H1 (cell line): Measurements from ENCODE around the gene ELP4. TPM values are rescaled to one million over a fixed set of nuclear protein-coding genes. Genes with fewer than 3 reads are reported as not detected.

Experiments
- CTCF ChIA-PET: fragments of 300-600 bp; sonication (Branson Sonifier 250); formaldehyde crosslinking; loops from one replicate; lab custom pipeline; 2021; ENCODE audit not compliant: partially characterized antibody; lab: Charles Lee
- POLR2A ChIA-PET: fragments of 300-600 bp; sonication (Branson Sonifier 250); formaldehyde crosslinking; loops from one replicate; lab custom pipeline; 2021; ENCODE audit warnings: inconsistent platforms; ENCODE audit not compliant: partially characterized antibody; lab: Charles Lee
- DNase-seq, 2 experiments: peaks; one replicate each; pipeline versions ENCODE4 v3.0.0 to v3.0.0-alpha.2; 2010 to 2022; ENCODE audit warnings: low spot score in 2 of 2, low read depth in 1 of 2, mixed read lengths in 1 of 2
- FAIRE-seq: peaks from 2 replicates; lab custom pipeline; 2011; peaks lifted over from hg19 to GRCh38; lab: Jason Lieb, UNC
- H2AFZ ChIP-seq: 2 replicates; pipeline ENCODE4 v1.8.1; 2012; ENCODE audit warnings: low read length, inconsistent platforms
- H2AK5ac ChIP-seq: 2 replicates; pipeline ENCODE4 v1.6.1; 2013; ENCODE audit warnings: low read depth, low read length
- H2BK120ac ChIP-seq: replicated peaks from 2 replicates; pipeline ENCODE3; 2013; ENCODE audit warnings: low read depth, low read length, inconsistent platforms
- H2BK12ac ChIP-seq: 2 replicates; pipeline ENCODE4 v1.6.1; 2013; ENCODE audit warnings: low read depth, low read length
- H2BK15ac ChIP-seq: 2 replicates; pipeline ENCODE4 v1.6.1; 2013; ENCODE audit warnings: low read length
- H2BK20ac ChIP-seq: 2 replicates; pipeline ENCODE4 v1.6.1; 2013; ENCODE audit warnings: low read length
- H2BK5ac ChIP-seq: 2 replicates; pipeline ENCODE4 v1.6.1; 2013; ENCODE audit warnings: low read depth, low read length
- H3K14ac ChIP-seq: 2 replicates; pipeline ENCODE4 v1.6.1; 2013; ENCODE audit warnings: inconsistent platforms; ENCODE audit not compliant: insufficient read length
- H3K18ac ChIP-seq: 2 replicates; pipeline ENCODE4 v1.6.1; 2013; ENCODE audit warnings: low read length; ENCODE audit errors: extremely low read depth
- H3K23ac ChIP-seq: 2 replicates; pipeline ENCODE4 v1.6.1; 2013; ENCODE audit warnings: inconsistent platforms; ENCODE audit not compliant: insufficient read length
- H3K23me2 ChIP-seq: 2 replicates; pipeline ENCODE4 v1.6.1; 2013; ENCODE audit warnings: low read depth, low read length
- H3K27ac ChIP-seq: 2 replicates; pipeline ENCODE4 v1.6.1; 2011; ENCODE audit warnings: low read depth, low read length, inconsistent platforms
- H3K27me3 ChIP-seq, 4 experiments: replicated peaks in 1 of 4; 1 replicate in 1 of 4; 2 replicates in 3 of 4; pipeline versions ENCODE4 v1.6.1 to v1.8.1; 2011 to 2013; ENCODE audit warnings: low read length in 3 of 4, mild to moderate bottlenecking in 3 of 4, inconsistent platforms in 2 of 4, mixed read lengths in 2 of 4, moderate library complexity in 1 of 4; ENCODE audit not compliant: control insufficient read depth in 3 of 4, insufficient read depth in 3 of 4; ENCODE audit errors: extremely low read depth in 1 of 4
- H3K36me3 ChIP-seq, 4 experiments: 2 replicates each; pipeline versions ENCODE4 v1.6.1 to v1.8.1; 2011 to 2013; ENCODE audit warnings: mild to moderate bottlenecking in 4 of 4, low read length in 3 of 4, moderate library complexity in 2 of 4, control low read depth in 1 of 4, inconsistent platforms in 1 of 4; ENCODE audit not compliant: insufficient read depth in 4 of 4, control insufficient read depth in 2 of 4
- H3K4ac ChIP-seq: replicated peaks from 2 replicates; pipeline ENCODE3; 2013; ENCODE audit warnings: low read length, low read depth, mixed read lengths, inconsistent platforms; ENCODE audit not compliant: insufficient read length
- H3K4me1 ChIP-seq, 4 experiments: replicated peaks in 1 of 4; 1 replicate in 1 of 4; 2 replicates in 3 of 4; pipeline versions ENCODE4 v1.6.1 to v1.8.1; 2011 to 2013; ENCODE audit warnings: low read length in 3 of 4, inconsistent platforms in 2 of 4, mixed read lengths in 1 of 4; ENCODE audit not compliant: insufficient read depth in 4 of 4, control insufficient read depth in 3 of 4
- H3K4me2 ChIP-seq, 2 experiments: 2 replicates each; pipeline versions ENCODE4 v1.6.1 to v1.8.1; 2011 to 2013; ENCODE audit warnings: low read depth in 2 of 2, low read length in 2 of 2, control low read depth in 1 of 2, inconsistent platforms in 1 of 2, mild to moderate bottlenecking in 1 of 2; ENCODE audit not compliant: insufficient read depth in 1 of 2
- H3K4me3 ChIP-seq, 4 experiments: fragments of 200-600, 300-600 bp in 1 of 4; sonication (generic), shearing (Covaris generic), sonication (Bioruptor Twin) in 1 of 4; 2 replicates each; pipeline versions ENCODE4 v1.5.1 to v1.8.1; 2011 to 2016; ENCODE audit warnings: low read length in 4 of 4, low read depth in 3 of 4, control low read depth in 2 of 4, inconsistent platforms in 2 of 4, mild to moderate bottlenecking in 2 of 4, mixed read lengths in 1 of 4, moderate library complexity in 1 of 4; ENCODE audit not compliant: insufficient read depth in 2 of 4; ENCODE audit errors: extremely low read depth in 1 of 4
- H3K56ac ChIP-seq: replicated peaks from 2 replicates; pipeline ENCODE3; 2013; ENCODE audit warnings: low read depth, mild to moderate bottlenecking, mixed read lengths, low read length, inconsistent platforms; ENCODE audit not compliant: insufficient read length
- H3K79me1 ChIP-seq: 2 replicates; pipeline ENCODE4 v1.6.1; 2013; ENCODE audit warnings: low read depth, low read length, control low read depth
- H3K79me2 ChIP-seq, 2 experiments: 2 replicates each; pipeline versions ENCODE4 v1.6.1 to v1.8.1; 2012 to 2013; ENCODE audit warnings: low read length in 2 of 2, mild to moderate bottlenecking in 2 of 2, inconsistent platforms in 1 of 2; ENCODE audit not compliant: insufficient read depth in 2 of 2, control insufficient read depth in 1 of 2
- H3K9ac ChIP-seq, 4 experiments: replicated peaks in 1 of 4; 1 replicate in 1 of 4; 2 replicates in 3 of 4; pipeline versions ENCODE4 v1.6.1 to v1.8.1; 2011 to 2013; ENCODE audit warnings: low read depth in 3 of 4, low read length in 3 of 4, control low read depth in 2 of 4, mild to moderate bottlenecking in 2 of 4, moderate library complexity in 2 of 4, inconsistent platforms in 1 of 4; ENCODE audit errors: extremely low read depth in 1 of 4
- H3K9me3 ChIP-seq, 2 experiments: 2 replicates each; pipeline versions ENCODE4 v1.6.1 to v1.8.1; 2012 to 2013; ENCODE audit warnings: mild to moderate bottlenecking in 2 of 2, moderate library complexity in 2 of 2, control low read depth in 1 of 2, inconsistent platforms in 1 of 2, low read depth in 1 of 2, low read length in 1 of 2, mixed read lengths in 1 of 2; ENCODE audit not compliant: insufficient read depth in 2 of 2
- H4K20me1 ChIP-seq, 2 experiments: replicated peaks in 1 of 2; 2 replicates each; pipeline versions ENCODE3 to v1.8.1; 2011 to 2013; ENCODE audit warnings: inconsistent platforms in 2 of 2, low read length in 2 of 2, mild to moderate bottlenecking in 1 of 2; ENCODE audit not compliant: insufficient read depth in 2 of 2, control insufficient read depth in 1 of 2
- H4K5ac ChIP-seq: 2 replicates; pipeline ENCODE4 v1.6.1; 2013; ENCODE audit warnings: low read length, low read depth, mixed read lengths, inconsistent platforms; ENCODE audit not compliant: insufficient read length
- H4K8ac ChIP-seq: 2 replicates; pipeline ENCODE4 v1.8.0; 2013; ENCODE audit warnings: mild to moderate bottlenecking, moderate library complexity, low read length, inconsistent platforms; ENCODE audit not compliant: insufficient read depth; ENCODE audit errors: extremely low read depth
- H4K91ac ChIP-seq: replicated peaks from 2 replicates; pipeline ENCODE3; 2013; ENCODE audit warnings: low read length, mixed read lengths, inconsistent platforms; ENCODE audit not compliant: insufficient read length
- CBX8 ChIP-seq: fragments of 300-800, 300-1000 bp; sonication (generic); IDR thresholded peaks from 2 replicates; pipeline ENCODE4 v1.7.1; 2016; ENCODE audit warnings: low read depth, low read length, borderline replicate concordance
- JUND ChIP-seq: IDR thresholded peaks from 2 replicates; pipeline ENCODE4 v1.6.1; 2011; ENCODE audit warnings: mild to moderate bottlenecking, improper control_type of control experiment, low read length
- MAX ChIP-seq: IDR thresholded peaks from 2 replicates; pipeline ENCODE4 v1.6.1; 2012; ENCODE audit warnings: inconsistent platforms
- SP2 ChIP-seq: IDR thresholded peaks from 2 replicates; pipeline ENCODE4 v1.6.1; 2012; ENCODE audit warnings: mild to moderate bottlenecking, low read length, inconsistent platforms
- SRF ChIP-seq: IDR thresholded peaks from 2 replicates; pipeline ENCODE4 v1.6.1; 2011; ENCODE audit warnings: mild to moderate bottlenecking, low read depth, low read length, moderate library complexity
- USF2 ChIP-seq: IDR thresholded peaks from 2 replicates; pipeline ENCODE4 v1.6.1; 2011; ENCODE audit warnings: low read length, improper control_type of control experiment
- WGBS, 2 experiments: shearing (Covaris generic) in 1 of 2; methylation state at CpG; one replicate each; pipeline versions ENCODE4 v1.1.6 to v1.1.7; 2013 to 2015; ENCODE audit warnings: low lambda C conversion rate in 2 of 2, mixed read lengths in 2 of 2, inconsistent platforms in 1 of 2, low coverage in 1 of 2, missing lambda C conversion rate in 1 of 2; ENCODE audit not compliant: insufficient replicate concordance in 2 of 2, insufficient coverage in 1 of 2, insufficient read length in 1 of 2; ENCODE audit errors: extremely low coverage in 1 of 2, missing lambda C conversion rate in 1 of 2; 5-methylcytosine and 5-hydroxymethylcytosine counted together
- polyA plus RNA-seq, 7 experiments: library from polyadenylated mRNA; depleted of rRNA in 3 of 7; stranded (reverse) in 5 of 7; unstranded in 2 of 7; fragments of >200 nt in 5 of 7; fragments of 200-250 nt in 2 of 7; gene quantifications; 1 replicate in 5 of 7; 2 replicates in 1 of 7; 4 replicates in 1 of 7; pipeline versions ENCODE4 v1.2.1 to v1.2.3, GENCODE V29; 2011 to 2013; ENCODE audit warnings: missing spikeins in 2 of 7, mixed read lengths in 2 of 7
- total RNA-seq: library from RNA; stranded (reverse); fragmentation: NEBNext Ultra II Directional; extraction: Animal tissue kit (Norgen Biotek cat#: 25700); gene quantifications from 2 replicates; pipeline ENCODE4 v1.2.1, GENCODE V29; 2021

The ELP4 gene
- total and polyA plus RNA-seq, 2 of the 8 experiments (the other 6 are each of a cell fraction or from before 2014, with no cell fraction given), result 14.0 to 18.6 TPM

GRCh38 chr11:31598454-31598853, 88.9 kb downstream of the ELP4 start:
- Histone ChIP-seq H3K4me3 (no peak overlapping the region), H3K9ac (no peak overlapping the region), H4K20me1 (no peaks in the 10 kb centered on the region), H2BK5ac (no peak overlapping the region), H3K79me1 (no peaks in the 10 kb centered on the region), H3K14ac (no peak overlapping the region), H3K27ac (no peak overlapping the region), H2BK120ac (no peak overlapping the region), H3K4me1 (peaks cover 0 to 7% (median 1%) of the 10 kb centered on the region in 4 experiments; a peak in 4 of 7 replicates), H4K5ac (no peak overlapping the region), H3K36me3 (peaks cover 0 to 8% (median 0%) of the 10 kb centered on the region in 4 experiments; a peak in 2 of 8 replicates), H3K4me2 (no peak overlapping the region), H3K23me2 (no peaks in the 10 kb centered on the region), H3K79me2 (no peaks in the 10 kb centered on the region), H3K9me3 (no peaks in the 10 kb centered on the region), H2BK15ac (no peak overlapping the region), H2AFZ (no peak overlapping the region), H3K23ac (no peak overlapping the region), H3K56ac (no peak overlapping the region), H2AK5ac (no peak overlapping the region), H2BK20ac (no peak overlapping the region), H3K27me3 (no peaks in the 10 kb centered on the region), H4K91ac (no peak overlapping the region), H3K4ac (no peak overlapping the region), H4K8ac (no peak overlapping the region), H2BK12ac (no peak overlapping the region), H3K18ac (no peak overlapping the region)
- TF ChIP-seq SRF, result no peak
- no peak for TF ChIP-seq USF2
- no peak for TF ChIP-seq SP2
- TF ChIP-seq MAX, result no peak
- no peak for TF ChIP-seq JUND
- no peak for TF ChIP-seq CBX8
- ChIA-PET POLR2A (no interaction called here), CTCF (interaction anchor here (1.0 kb wide), 1 partner anchor 491 kb away, joined by 3 read pairs; no protein-coding TSS in a partner anchor)
- FAIRE-seq, result no peak
- WGBS, 2 experiments, result 88% methylated on average over 2 of the region's 2 CpGs; no CpG with 5 or more reads in 1 of the 2 experiments
- DNase-seq, result no peak
